ENCODE results near the gene ANKS3.

The ANKS3 gene

DNA sequence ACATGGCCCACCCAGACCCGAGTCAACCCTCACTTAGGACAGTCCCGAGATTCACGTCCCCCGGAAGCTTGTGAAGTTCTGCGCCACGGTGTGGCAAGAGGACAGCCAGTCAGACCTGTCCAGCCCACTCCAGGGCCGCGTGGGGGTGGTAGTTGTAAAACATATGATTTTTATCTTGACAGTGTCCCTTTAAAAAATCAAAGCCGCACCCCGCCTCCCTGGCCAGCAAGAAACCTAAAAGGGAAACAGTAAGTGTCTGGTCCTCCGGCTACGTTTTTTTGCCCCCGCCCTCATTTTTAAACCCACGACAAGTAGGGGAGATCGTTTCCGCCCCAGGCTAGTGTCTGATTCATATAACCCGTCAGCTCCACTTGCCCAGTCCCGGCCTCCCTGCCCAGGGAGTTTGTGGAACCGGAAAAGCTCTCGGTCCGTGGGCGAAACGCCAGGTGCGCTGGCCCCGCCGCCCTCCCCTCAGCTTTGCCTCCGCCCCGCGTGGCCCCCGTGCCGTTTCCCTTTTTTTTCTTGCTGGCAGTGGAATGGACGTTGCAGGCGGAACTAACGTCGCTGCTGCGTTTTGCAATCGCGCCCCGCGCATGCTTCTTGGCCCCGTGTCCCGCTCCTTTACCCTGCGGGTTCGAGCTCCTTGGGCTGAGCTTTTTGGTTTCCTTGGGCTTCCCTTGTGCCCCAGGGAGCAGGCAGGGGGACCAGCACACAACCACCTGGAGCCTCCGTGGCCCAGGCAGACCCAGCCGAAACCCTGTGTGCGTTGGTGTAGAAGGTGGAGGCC is 54.0 kb downstream of the ANKS3 start:
- no peaks in the 10 kb centered on the region for H3K9me3 ChIP-seq (ENCODE audit: control insufficient read depth in 1 of 2, low read length in 2 of 2)

DNA sequence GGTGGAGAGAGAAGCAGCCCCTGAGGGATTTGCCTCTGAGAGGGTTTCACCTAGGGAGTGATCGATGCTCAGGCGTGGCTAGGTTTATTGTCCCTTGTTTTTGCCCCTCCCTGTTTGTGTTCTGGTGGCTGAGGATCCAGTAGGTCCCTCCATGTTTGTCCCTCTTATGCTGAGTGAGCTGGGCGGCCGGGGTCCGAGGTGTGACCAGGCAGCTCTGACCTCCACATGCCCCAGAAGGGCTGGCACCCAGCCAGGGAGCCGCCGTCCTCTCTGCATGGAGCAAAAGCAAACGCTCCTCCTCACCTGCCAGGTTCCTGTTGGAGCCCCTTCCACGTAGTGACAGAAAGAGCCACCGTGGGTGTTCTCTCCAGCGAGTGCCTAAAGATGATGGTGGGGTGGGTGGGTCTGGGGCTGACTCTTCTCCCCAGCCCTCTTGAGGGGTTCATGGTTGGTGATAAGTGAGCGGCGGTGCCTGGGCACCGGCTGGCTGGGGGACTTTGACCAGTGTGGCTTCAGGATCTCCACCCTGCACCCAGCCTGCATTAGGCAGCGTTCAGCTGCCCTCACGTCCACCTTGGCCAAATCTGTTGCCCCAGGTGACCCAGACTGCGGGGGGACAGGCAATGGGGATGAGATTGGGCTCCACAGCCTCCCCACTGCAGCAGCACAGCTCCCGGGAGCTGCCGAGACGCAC is 54.8 kb downstream of the ANKS3 start:
- peak overlapping the region; percentile 71 to 77 for H3K9ac ChIP-seq (ENCODE audit: low read depth in 1 of 2, low read length in 2 of 2)
- no peaks in the 10 kb centered on the region for H3K9me3 ChIP-seq (ENCODE audit: control insufficient read depth in 1 of 2, low read length in 2 of 2)
- peak overlapping the region; percentile 87 for H3K27ac ChIP-seq (ENCODE audit: low read depth, low read length)
- H3K4me1 ChIP-seq (ENCODE audit: control insufficient read depth in 1 of 2, insufficient read depth in 2 of 2, low read length in 2 of 2) = peaks cover 21 to 33% of the 10 kb centered on the region in 2 donors
- H3K36me3 ChIP-seq (ENCODE audit: control insufficient read depth in 1 of 2, insufficient read depth in 2 of 2, low read length in 2 of 2) = peaks cover 19 to 29% of the 10 kb centered on the region in 2 donors
- no peaks in the 10 kb centered on the region for H3K27me3 ChIP-seq (ENCODE audit: control insufficient read depth in 1 of 2, insufficient read depth in 2 of 2, low read length in 2 of 2)
- peak overlapping the region; percentile 46 to 60 for H3K4me3 ChIP-seq (ENCODE audit: low read depth in 1 of 2, low read length in 2 of 2)

More for the DNA sequence above, 54.0 kb downstream of the ANKS3 start:
- Histone ChIP-seq H3K27me3 (ENCODE audit: control insufficient read depth in 1 of 2, insufficient read depth in 2 of 2, low read length in 2 of 2) (no peaks in the 10 kb centered on the region), H3K36me3 (ENCODE audit: control insufficient read depth in 1 of 2, insufficient read depth in 2 of 2, low read length in 2 of 2) (peaks cover 27 to 37% of the 10 kb centered on the region in 2 donors), H3K4me1 (ENCODE audit: control insufficient read depth in 1 of 2, insufficient read depth in 2 of 2, low read length in 2 of 2) (peaks cover 21 to 33% of the 10 kb centered on the region in 2 donors), H3K9ac (ENCODE audit: low read depth in 1 of 2, low read length in 2 of 2) (peak overlapping the region; percentile 71 to 77), H3K27ac (ENCODE audit: low read depth, low read length) (peak overlapping the region; percentile 87), H3K4me3 (ENCODE audit: low read depth in 1 of 2, low read length in 2 of 2) (peak overlapping the region; percentile 46 to 60)

- H3K4me1 ChIP-seq (ENCODE audit: control insufficient read depth in 1 of 2, insufficient read depth in 2 of 2, low read length in 2 of 2) = peaks cover 21 to 33% of the 10 kb centered on the region in 2 donors
- H3K27ac ChIP-seq (ENCODE audit: low read depth, low read length) = peak overlapping the region; percentile 87
- H3K4me3 ChIP-seq (ENCODE audit: low read depth in 1 of 2, low read length in 2 of 2) = peak overlapping the region in 1 of 2 donors; percentile 35
- peak overlapping the region in 1 of 2 donors; percentile 48 for H3K9ac ChIP-seq (ENCODE audit: low read depth in 1 of 2, low read length in 2 of 2)
- H3K9me3 ChIP-seq (ENCODE audit: control insufficient read depth in 1 of 2, low read length in 2 of 2) = no peaks in the 10 kb centered on the region
- H3K36me3 ChIP-seq (ENCODE audit: control insufficient read depth in 1 of 2, insufficient read depth in 2 of 2, low read length in 2 of 2) = peaks cover 14 to 26% of the 10 kb centered on the region in 2 donors
- H3K27me3 ChIP-seq (ENCODE audit: control insufficient read depth in 1 of 2, insufficient read depth in 2 of 2, low read length in 2 of 2) = no peaks in the 10 kb centered on the region
These were observed 55.5 kb downstream of the ANKS3 start for GRCh38 chr16:4678596-4678995.

- no peak overlapping the region for H3K9ac ChIP-seq (ENCODE audit: low read depth in 1 of 2, low read length in 2 of 2)
- no peak overlapping the region for H3K4me3 ChIP-seq (ENCODE audit: low read depth in 1 of 2, low read length in 2 of 2)
- no peaks in the 10 kb centered on the region for H3K27me3 ChIP-seq (ENCODE audit: control insufficient read depth in 1 of 2, insufficient read depth in 2 of 2, low read length in 2 of 2)
- H3K4me1 ChIP-seq (ENCODE audit: control insufficient read depth in 1 of 2, insufficient read depth in 2 of 2, low read length in 2 of 2) = peaks cover 21 to 33% of the 10 kb centered on the region in 2 donors
- no peak overlapping the region for H3K27ac ChIP-seq (ENCODE audit: low read depth, low read length)
- H3K9me3 ChIP-seq (ENCODE audit: control insufficient read depth in 1 of 2, low read length in 2 of 2) = no peaks in the 10 kb centered on the region
- peaks cover 12 to 29% of the 10 kb centered on the region in 2 donors for H3K36me3 ChIP-seq (ENCODE audit: control insufficient read depth in 1 of 2, insufficient read depth in 2 of 2, low read length in 2 of 2)
These were observed 56.1 kb downstream of the ANKS3 start for GRCh38 chr16:4677994-4678393.

DNA sequence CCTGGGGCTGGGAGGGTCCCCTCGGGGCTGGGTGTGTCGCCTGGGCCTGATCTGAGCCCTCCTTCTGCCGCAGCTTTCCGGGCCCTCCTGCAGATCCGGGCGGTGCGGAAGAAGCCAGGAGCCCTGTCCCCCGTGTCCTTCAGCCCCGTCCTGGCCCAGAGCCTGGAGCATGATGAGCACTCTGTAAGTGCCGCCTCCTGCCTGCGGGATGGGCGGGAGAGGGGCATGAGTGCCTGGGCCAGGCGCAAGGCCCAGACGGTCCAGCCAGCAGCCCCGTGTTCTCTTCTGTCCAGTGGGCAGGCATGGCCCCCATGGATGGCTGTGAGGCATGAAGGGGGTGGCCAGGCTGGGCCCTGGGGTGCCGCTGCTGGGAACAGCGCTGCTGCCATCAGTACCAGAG is 56.7 kb downstream of the ANKS3 start:
- Histone ChIP-seq H3K9me3 (ENCODE audit: control insufficient read depth in 1 of 2, low read length in 2 of 2) (no peaks in the 10 kb centered on the region), H3K27me3 (ENCODE audit: control insufficient read depth in 1 of 2, insufficient read depth in 2 of 2, low read length in 2 of 2) (no peaks in the 10 kb centered on the region), H3K36me3 (ENCODE audit: control insufficient read depth in 1 of 2, insufficient read depth in 2 of 2, low read length in 2 of 2) (peaks cover 12 to 25% of the 10 kb centered on the region in 2 donors), H3K27ac (ENCODE audit: low read depth, low read length) (no peak overlapping the region), H3K4me3 (ENCODE audit: low read depth in 1 of 2, low read length in 2 of 2) (no peak overlapping the region), H3K4me1 (ENCODE audit: control insufficient read depth in 1 of 2, insufficient read depth in 2 of 2, low read length in 2 of 2) (peaks cover 21 to 33% of the 10 kb centered on the region in 2 donors), H3K9ac (ENCODE audit: low read depth in 1 of 2, low read length in 2 of 2) (no peak overlapping the region)

DNA sequence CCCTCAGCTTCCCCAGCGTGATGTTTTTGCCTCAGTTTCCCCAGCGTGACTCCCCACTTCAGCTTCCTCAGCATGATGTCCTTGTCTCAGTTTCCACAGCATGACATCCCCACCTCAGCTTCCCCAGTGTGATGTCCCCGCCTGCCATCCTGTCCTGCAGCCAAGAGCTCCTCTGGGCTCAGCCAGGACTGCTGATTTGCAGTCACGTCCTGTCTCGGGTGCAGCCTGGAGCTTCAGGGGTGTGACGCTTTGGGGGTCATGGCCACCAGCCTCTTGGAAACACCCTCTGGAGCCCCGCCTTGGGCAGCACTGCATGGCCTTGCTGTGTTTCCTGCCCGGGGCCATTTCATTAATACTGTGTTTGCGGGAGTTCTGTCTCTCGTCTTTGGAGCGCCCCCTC is 57.2 kb downstream of the ANKS3 start:
- Histone ChIP-seq H3K9me3 (ENCODE audit: control insufficient read depth in 1 of 2, low read length in 2 of 2) (no peaks in the 10 kb centered on the region), H3K27ac (ENCODE audit: low read depth, low read length) (no peak overlapping the region), H3K36me3 (ENCODE audit: control insufficient read depth in 1 of 2, insufficient read depth in 2 of 2, low read length in 2 of 2) (peaks cover 12 to 22% of the 10 kb centered on the region in 2 donors), H3K4me1 (ENCODE audit: control insufficient read depth in 1 of 2, insufficient read depth in 2 of 2, low read length in 2 of 2) (peaks cover 21 to 33% of the 10 kb centered on the region in 2 donors), H3K9ac (ENCODE audit: low read depth in 1 of 2, low read length in 2 of 2) (no peak overlapping the region), H3K4me3 (ENCODE audit: low read depth in 1 of 2, low read length in 2 of 2) (no peak overlapping the region), H3K27me3 (ENCODE audit: control insufficient read depth in 1 of 2, insufficient read depth in 2 of 2, low read length in 2 of 2) (no peaks in the 10 kb centered on the region)

DNA sequence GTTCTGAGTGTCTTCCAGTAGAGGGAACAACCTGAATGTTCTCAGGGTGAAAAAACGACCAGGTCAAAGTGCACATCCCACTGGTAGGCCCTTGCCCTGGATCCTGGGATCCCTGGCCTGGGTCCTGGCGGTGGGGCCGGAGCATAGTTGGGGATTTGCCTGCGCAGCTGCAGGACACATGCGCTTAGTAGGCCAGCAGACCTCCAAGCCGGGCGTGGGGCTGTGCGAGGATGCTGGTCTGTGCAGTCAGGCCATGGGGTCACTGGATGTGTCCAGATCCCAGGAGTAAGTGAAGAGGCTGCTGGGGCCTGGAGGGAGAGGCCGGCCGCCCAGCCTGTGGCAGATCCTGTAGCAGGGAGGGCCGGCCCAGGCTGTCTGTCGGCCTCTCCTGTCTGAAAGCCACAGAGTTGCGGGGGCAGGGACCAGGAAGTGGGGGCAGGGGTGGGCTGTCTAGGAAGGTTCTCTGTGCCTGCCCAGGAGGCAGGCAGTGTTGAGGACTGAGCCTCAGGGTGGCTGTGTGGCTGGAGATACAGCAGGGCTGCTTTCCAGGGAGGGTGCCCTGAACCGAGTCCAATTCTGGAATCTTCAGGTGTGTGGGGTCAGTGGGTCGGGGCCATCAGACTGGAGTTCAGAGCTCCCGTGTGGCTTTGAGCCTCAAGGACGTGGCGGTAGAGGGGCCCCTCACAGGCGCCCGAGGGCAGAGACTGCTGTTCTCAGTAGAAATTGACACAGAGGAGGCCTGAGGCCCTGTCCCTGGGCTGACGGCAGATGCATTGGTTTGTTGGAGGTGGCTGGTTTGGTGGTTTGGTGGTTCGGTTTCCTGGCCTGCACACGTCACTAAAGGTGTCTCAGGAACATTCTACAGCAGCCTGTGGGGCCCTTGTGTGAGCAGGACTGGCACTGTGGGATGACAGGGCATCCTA is 57.9 kb downstream of the ANKS3 start:
- H3K27me3 ChIP-seq (ENCODE audit: control insufficient read depth in 1 of 2, insufficient read depth in 2 of 2, low read length in 2 of 2) = no peaks in the 10 kb centered on the region
- H3K9ac ChIP-seq (ENCODE audit: low read depth in 1 of 2, low read length in 2 of 2) = peak overlapping the region in 1 of 2 donors; percentile 33
- H3K27ac ChIP-seq (ENCODE audit: low read depth, low read length) = no peak overlapping the region
- H3K9me3 ChIP-seq (ENCODE audit: control insufficient read depth in 1 of 2, low read length in 2 of 2) = no peaks in the 10 kb centered on the region
- H3K4me3 ChIP-seq (ENCODE audit: low read depth in 1 of 2, low read length in 2 of 2) = no peak overlapping the region
- peaks cover 21 to 30% of the 10 kb centered on the region in 2 donors for H3K4me1 ChIP-seq (ENCODE audit: control insufficient read depth in 1 of 2, insufficient read depth in 2 of 2, low read length in 2 of 2)
- peaks cover 14 to 24% of the 10 kb centered on the region in 2 donors for H3K36me3 ChIP-seq (ENCODE audit: control insufficient read depth in 1 of 2, insufficient read depth in 2 of 2, low read length in 2 of 2)

DNA sequence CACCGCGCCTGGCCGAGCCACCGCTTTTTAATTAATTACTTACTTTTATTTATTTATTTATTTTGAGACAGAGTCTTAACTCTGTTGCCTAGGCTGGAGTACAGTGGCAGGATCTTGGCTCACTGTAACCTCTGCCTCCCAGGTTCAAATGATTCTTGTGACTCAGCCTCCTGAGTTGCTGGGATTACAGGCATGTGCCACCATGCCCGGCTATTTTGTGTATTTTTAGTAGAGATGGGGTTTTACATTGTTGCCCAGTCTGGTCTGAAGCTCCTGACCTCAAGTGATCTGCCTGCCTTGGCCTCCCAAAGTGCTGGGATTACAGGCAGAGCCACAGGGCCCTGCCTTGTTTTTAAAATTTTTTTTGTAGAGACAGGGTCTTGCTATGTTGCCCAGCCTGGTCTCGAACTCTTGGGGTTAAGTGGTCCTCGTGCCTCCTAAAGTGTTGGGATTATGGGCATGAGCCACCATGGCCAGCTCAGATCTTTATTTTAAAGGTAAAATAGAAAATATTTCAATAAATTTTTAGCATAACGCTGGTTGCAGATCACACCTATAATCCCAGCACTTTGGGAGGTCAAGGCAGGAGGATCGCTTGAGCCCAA is 59.0 kb downstream of the ANKS3 start:
- peaks cover 13 to 21% of the 10 kb centered on the region in 2 donors for H3K4me1 ChIP-seq (ENCODE audit: control insufficient read depth in 1 of 2, insufficient read depth in 2 of 2, low read length in 2 of 2)
- no peak overlapping the region for H3K27ac ChIP-seq (ENCODE audit: low read depth, low read length)
- H3K9ac ChIP-seq (ENCODE audit: low read depth in 1 of 2, low read length in 2 of 2) = no peak overlapping the region
- peaks cover 16 to 29% of the 10 kb centered on the region in 2 donors for H3K36me3 ChIP-seq (ENCODE audit: control insufficient read depth in 1 of 2, insufficient read depth in 2 of 2, low read length in 2 of 2)
- no peaks in the 10 kb centered on the region for H3K27me3 ChIP-seq (ENCODE audit: control insufficient read depth in 1 of 2, insufficient read depth in 2 of 2, low read length in 2 of 2)
- no peaks in the 10 kb centered on the region for H3K9me3 ChIP-seq (ENCODE audit: control insufficient read depth in 1 of 2, low read length in 2 of 2)
- H3K4me3 ChIP-seq (ENCODE audit: low read depth in 1 of 2, low read length in 2 of 2) = no peak overlapping the region

DNA sequence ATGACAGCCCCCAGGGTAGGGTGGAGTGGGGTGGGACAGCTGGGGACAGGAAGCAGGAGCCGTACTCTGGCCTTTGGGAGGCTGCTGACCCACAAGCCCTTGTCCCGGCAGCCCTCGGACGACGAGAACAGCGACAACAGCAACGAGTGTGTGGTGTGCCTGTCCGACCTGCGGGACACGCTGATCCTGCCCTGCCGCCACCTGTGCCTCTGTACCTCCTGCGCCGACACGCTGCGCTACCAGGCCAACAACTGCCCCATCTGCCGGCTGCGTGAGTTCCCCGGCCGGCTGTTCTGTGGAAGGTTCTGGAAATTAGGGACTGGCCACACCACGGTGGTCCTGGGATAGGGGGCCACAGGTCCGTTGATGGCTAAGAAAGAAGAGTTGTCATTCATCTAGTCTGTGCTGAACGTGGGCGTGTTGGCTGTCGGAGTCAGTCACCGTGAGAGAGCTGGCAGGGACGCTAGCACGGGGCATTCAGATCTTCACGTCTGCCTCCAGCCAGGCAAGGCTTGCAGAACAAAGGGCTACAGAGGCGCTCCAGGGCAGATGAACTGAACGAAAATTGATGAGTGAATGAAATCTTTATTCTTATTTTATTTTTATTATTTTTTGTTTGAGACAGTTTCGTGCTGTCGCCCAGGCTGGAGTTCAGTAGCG is 60.6 kb downstream of the ANKS3 start:
- H3K36me3 ChIP-seq (ENCODE audit: control insufficient read depth in 1 of 2, insufficient read depth in 2 of 2, low read length in 2 of 2) = peaks cover 22 to 42% of the 10 kb centered on the region in 2 donors

More for the DNA sequence above, 60.6 kb downstream of the ANKS3 start:
- Histone ChIP-seq H3K9me3 (ENCODE audit: control insufficient read depth in 1 of 2, low read length in 2 of 2) (no peaks in the 10 kb centered on the region), H3K4me1 (ENCODE audit: control insufficient read depth in 1 of 2, insufficient read depth in 2 of 2, low read length in 2 of 2) (peaks cover 4 to 11% of the 10 kb centered on the region in 2 donors), H3K9ac (ENCODE audit: low read depth in 1 of 2, low read length in 2 of 2) (no peak overlapping the region), H3K27me3 (ENCODE audit: control insufficient read depth in 1 of 2, insufficient read depth in 2 of 2, low read length in 2 of 2) (no peaks in the 10 kb centered on the region), H3K27ac (ENCODE audit: low read depth, low read length) (no peak overlapping the region), H3K4me3 (ENCODE audit: low read depth in 1 of 2, low read length in 2 of 2) (no peak overlapping the region)

Data from duodenal mucosa (tissue), 2 donors.